Activated naive CD4-positive, alpha-beta T cell treated with anti-CD3 and anti-CD28 coated beads, Interleukin-2, amount 50 U/mL, for 24 hours (primary cell): Measurements from ENCODE around the gene TMEM50B.
A peak's percentile ranks its signal among the peaks of the same experiment; 100 is the strongest.
"Not testable (repeated sequence)": the region's sequence is repeated elsewhere in the genome, so short reads cannot be mapped to it uniquely, and the experiment has no call there.

Experiments
- H3K27ac Mint-ChIP-seq: one replicate; pipeline ENCODE4 v1.8.0; 2021; ENCODE audit warnings: mild to moderate bottlenecking, mixed read lengths
- H3K27me3 Mint-ChIP-seq: one replicate; pipeline ENCODE4 v1.8.0; 2021; ENCODE audit warnings: mixed read lengths
- H3K36me3 Mint-ChIP-seq: one replicate; pipeline ENCODE4 v1.8.0; 2021; ENCODE audit warnings: mixed read lengths
- H3K4me1 Mint-ChIP-seq: one replicate; pipeline ENCODE4 v1.8.0; 2021; ENCODE audit warnings: mixed read lengths
- H3K4me3 Mint-ChIP-seq: one replicate; pipeline ENCODE4 v1.8.0; 2021; ENCODE audit warnings: mild to moderate bottlenecking, mixed read lengths
- H3K9me3 Mint-ChIP-seq: one replicate; pipeline ENCODE4 v1.8.0; 2021; ENCODE audit warnings: mixed read lengths

Gene TMEM50B

DNA sequence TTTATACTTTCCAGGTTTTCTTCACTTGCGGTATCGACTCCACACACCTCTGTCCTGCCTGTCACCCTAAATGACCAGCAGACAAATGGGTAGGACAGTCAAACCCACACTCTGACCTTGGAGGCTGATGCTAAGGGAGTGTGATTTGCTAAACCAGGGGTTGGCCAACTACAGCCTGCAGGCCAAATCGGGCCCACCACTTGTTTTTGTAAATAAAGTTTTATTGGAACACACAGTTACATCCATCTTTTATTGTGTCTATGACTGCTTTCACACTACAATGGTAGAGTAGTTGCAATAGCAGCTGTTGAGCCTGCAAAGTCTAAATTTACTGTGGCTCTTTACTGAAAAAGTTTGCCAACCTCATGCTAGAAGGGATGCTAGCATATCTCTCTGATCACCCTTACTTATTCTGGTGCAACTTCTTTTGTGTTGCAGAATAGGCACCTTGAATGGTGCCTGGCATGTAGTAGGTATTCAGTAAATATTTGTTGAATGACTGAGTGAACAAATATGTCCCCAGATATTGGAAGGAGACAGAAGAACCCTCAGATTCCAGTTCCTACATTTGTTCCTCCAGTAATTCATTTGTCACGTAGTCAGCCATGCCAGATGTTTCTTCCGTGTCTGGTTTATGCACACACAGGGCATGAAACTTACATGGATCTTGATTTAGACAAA lies 57.9 kb downstream of the TMEM50B start:
- Mint-ChIP-seq H3K27ac (peak overlapping the region; percentile 37), H3K4me3 (no peak overlapping the region), H3K4me1 (peaks cover 11% of the 10 kb centered on the region), H3K9me3 (no peaks in the 10 kb centered on the region), H3K36me3 (peaks cover 14% of the 10 kb centered on the region), H3K27me3 (no peaks in the 10 kb centered on the region)

DNA sequence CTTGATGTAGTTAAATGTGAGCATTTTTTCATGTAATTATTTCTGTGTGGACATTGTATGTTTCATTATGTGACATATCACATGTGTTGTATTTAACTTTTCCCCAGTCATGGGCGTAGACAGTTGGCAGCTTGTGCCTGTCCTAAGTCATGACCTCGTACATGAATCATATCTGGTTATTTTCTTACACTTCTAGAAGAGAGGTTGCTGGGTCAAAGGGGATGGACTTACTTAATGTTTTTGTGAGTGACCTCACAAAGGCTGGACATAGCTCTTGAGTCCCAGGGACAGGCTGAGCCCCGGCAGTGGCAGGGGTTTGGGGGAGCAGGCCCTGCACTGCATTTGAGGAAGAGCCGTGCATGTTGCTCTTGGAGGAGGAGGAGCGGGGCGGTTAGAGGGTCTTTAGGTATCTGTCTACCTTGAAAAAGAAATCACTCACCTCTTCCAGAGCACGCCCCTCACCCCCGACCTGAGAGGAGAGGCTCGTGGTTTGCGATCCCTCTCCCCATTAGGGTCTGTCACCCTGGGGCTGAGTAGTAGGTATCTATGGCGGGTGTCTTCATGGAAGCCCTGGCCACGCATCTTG lies 60.1 kb downstream of the TMEM50B start:
- no peak overlapping the region for H3K4me3 Mint-ChIP-seq
- H3K27me3 Mint-ChIP-seq = no peaks in the 10 kb centered on the region
- peak overlapping the region; percentile 81 for H3K27ac Mint-ChIP-seq
- H3K36me3 Mint-ChIP-seq = peaks cover 19% of the 10 kb centered on the region
- peaks cover 20% of the 10 kb centered on the region for H3K4me1 Mint-ChIP-seq
- no peaks in the 10 kb centered on the region for H3K9me3 Mint-ChIP-seq

DNA sequence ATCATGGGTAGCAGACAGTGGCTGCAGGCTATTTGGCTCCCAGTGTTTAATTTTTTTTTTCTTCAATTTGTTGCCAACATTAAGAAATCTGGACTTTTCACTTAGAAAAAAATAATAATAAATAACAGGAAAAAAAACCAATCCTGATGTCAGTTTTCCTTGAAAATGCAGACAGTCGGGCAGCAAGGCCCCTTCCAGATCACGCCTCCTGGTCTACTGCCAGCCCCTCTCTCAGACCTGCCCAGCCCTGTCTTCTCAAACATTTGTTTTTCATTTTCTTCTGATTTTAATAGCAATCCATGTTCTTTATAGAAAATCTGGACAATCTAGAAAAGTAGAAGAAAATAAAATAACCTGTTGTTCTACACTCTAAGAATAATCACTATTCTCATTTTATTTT lies 61.1 kb downstream of the TMEM50B start:
- H3K27ac Mint-ChIP-seq = peak overlapping the region; percentile 68
- no peaks in the 10 kb centered on the region for H3K27me3 Mint-ChIP-seq
- peaks cover 26% of the 10 kb centered on the region for H3K4me1 Mint-ChIP-seq
- H3K9me3 Mint-ChIP-seq = no peaks in the 10 kb centered on the region
- no peak overlapping the region for H3K4me3 Mint-ChIP-seq
- peaks cover 18% of the 10 kb centered on the region for H3K36me3 Mint-ChIP-seq

DNA sequence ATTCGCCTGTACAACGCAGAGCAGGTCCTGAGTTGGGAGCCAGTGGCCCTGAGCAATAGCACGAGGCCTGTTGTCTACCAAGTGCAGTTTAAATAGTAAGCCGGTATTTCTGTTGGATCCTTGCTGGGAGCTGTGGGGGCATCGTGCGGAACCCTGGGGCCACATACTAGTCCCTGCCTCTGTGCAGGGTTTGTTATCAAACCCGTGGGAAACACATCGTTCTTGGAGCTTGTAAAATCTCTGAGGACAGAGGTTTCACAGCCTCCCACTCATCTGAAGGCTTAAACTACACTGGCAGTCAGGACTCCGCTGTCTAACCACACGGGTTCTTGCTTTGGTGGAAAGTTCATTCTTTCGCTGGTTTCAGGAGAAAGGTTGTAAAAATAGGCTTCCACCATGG lies 64.8 kb downstream of the TMEM50B start:
- Mint-ChIP-seq H3K27ac (no peak overlapping the region), H3K27me3 (no peaks in the 10 kb centered on the region), H3K9me3 (no peaks in the 10 kb centered on the region), H3K4me3 (no peak overlapping the region), H3K4me1 (peaks cover 58% of the 10 kb centered on the region), H3K36me3 (peaks cover 15% of the 10 kb centered on the region)

DNA sequence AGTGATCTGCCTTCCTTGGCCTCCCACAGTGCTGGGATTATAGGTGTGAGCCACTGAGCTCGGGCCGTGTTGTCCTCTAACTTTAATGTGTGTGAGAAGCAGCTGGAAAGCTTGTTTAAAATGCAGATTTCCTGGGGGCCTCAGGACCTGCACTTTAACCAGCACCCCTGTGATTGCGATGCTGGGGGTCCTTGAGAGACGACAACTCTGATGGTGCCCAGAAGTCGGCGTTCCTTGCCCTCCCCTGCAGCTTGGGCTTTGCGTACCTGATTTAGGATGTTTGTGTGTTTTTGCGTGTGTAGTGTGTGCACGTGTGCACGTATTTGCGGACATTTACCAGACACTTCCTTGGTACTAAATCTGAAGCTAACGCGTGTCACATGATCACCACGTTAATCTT lies 65.7 kb downstream of the TMEM50B start:
- Mint-ChIP-seq H3K27ac (no peak overlapping the region), H3K4me3 (no peak overlapping the region), H3K9me3 (no peaks in the 10 kb centered on the region), H3K36me3 (peaks cover 14% of the 10 kb centered on the region), H3K27me3 (no peaks in the 10 kb centered on the region), H3K4me1 (peaks cover 60% of the 10 kb centered on the region)

DNA sequence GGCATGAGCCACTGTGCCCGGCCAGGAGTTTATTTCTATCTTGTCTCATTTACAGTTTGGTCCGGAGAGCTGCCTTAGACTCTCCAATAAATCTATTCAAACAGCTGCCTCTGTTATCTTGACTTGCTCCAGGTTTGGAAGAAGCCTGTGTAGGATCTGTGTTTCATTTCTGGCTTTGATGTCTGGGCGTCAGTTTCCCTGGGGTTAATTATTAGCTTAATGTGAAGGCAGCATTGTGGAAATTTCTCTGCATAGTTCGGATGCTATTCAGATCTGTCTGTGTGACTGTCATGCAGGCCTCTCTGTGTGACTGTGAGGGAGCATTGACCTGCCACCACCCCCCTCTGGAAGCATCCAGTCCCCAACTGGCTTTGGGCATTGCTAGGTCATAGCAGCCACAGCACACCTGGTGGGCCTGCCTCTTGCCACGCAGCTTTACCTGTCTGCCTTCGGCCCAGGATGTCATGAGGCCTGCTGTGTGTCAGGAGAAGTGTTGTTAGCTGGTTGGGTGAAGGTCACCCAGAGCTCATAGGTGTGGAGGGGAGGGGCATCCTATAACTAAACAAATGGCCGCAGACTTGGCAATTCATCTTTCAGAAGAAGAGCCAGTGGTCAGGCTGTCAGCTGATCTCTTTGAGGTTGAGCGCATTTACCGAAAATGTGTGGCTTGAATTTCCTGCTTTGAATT lies 66.8 kb downstream of the TMEM50B start:
- Mint-ChIP-seq H3K4me1 (peaks cover 64% of the 10 kb centered on the region), H3K27ac (peak overlapping the region; percentile 63), H3K27me3 (no peaks in the 10 kb centered on the region), H3K9me3 (no peaks in the 10 kb centered on the region), H3K36me3 (peaks cover 15% of the 10 kb centered on the region), H3K4me3 (peak overlapping the region; percentile 3)

DNA sequence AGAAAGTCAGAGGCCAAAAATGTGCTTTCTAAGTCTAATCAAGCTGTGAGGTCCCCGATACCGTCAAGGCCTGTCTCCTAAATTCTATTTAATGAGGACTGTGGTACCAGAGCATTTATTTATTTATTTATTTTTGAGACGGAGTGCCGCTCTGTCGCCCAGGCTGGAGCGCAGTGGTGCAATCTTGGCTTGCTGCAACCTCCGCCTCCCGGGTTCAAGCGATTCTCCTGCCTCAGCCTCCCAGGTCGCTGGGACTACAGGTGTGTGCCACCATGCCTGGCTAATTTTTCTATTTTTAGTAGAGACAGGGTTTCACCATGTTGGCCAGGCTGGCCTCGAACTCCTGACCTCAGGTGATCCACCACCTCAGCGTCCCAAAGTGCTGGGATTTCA lies 67.3 kb downstream of the TMEM50B start:
- H3K36me3 Mint-ChIP-seq = peaks cover 15% of the 10 kb centered on the region
- not testable (repeated sequence) for H3K27ac Mint-ChIP-seq, H3K9me3 Mint-ChIP-seq, H3K27me3 Mint-ChIP-seq, H3K4me3 Mint-ChIP-seq
- H3K4me1 Mint-ChIP-seq = peaks cover 63% of the 10 kb centered on the region

DNA sequence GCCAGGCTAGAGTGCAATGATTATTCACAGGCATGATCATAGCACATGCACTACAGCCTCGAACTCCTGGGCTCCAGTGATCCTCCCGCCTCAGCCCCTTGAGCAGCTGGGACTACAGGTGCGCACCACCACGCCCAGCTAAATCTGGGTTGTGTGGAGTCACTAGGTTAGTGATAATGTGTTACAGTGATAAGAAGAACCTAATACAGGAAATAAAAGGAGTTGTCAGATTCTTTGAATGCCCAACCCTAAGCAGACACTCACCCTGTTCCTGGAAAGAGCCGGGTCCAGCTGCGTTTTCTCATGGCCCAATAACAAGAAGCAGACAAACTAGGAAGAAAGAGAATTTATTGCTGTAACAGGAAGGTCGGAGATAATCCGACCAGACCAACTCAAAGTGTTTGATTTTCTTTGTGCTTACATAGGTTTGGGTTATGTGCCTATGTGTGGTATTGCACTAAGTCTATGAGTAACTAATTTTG lies 67.8 kb downstream of the TMEM50B start:
- Mint-ChIP-seq H3K9me3 (no peaks in the 10 kb centered on the region), H3K27me3 (no peaks in the 10 kb centered on the region), H3K4me3 (no peak overlapping the region), H3K4me1 (peaks cover 66% of the 10 kb centered on the region), H3K27ac (no peak overlapping the region), H3K36me3 (peaks cover 15% of the 10 kb centered on the region)

DNA sequence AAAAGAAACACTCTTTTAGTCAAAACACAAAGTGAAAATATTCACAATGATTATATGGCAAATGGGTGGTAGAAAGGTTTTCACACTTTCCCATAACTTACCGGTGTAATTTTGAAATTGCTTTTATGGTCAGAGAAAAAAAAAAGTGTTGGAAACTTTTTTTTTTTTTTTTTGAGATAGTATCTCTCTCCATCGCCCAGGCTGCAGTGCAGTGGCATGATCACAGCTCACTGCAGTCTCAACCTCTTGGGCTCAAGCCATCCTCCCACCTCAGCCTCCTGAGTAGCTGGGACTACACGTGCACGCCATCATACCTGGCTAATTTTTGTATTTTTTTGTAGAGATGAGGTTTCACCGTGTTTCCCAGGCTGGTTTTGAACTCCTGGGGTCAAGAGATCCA lies 73.3 kb downstream of the TMEM50B start:
- Mint-ChIP-seq H3K9me3 (no peaks in the 10 kb centered on the region), H3K36me3 (peaks cover 9% of the 10 kb centered on the region), H3K4me1 (peaks cover 63% of the 10 kb centered on the region), H3K4me3 (peak overlapping the region; percentile 97), H3K27ac (peak overlapping the region; percentile 46), H3K27me3 (no peaks in the 10 kb centered on the region)

DNA sequence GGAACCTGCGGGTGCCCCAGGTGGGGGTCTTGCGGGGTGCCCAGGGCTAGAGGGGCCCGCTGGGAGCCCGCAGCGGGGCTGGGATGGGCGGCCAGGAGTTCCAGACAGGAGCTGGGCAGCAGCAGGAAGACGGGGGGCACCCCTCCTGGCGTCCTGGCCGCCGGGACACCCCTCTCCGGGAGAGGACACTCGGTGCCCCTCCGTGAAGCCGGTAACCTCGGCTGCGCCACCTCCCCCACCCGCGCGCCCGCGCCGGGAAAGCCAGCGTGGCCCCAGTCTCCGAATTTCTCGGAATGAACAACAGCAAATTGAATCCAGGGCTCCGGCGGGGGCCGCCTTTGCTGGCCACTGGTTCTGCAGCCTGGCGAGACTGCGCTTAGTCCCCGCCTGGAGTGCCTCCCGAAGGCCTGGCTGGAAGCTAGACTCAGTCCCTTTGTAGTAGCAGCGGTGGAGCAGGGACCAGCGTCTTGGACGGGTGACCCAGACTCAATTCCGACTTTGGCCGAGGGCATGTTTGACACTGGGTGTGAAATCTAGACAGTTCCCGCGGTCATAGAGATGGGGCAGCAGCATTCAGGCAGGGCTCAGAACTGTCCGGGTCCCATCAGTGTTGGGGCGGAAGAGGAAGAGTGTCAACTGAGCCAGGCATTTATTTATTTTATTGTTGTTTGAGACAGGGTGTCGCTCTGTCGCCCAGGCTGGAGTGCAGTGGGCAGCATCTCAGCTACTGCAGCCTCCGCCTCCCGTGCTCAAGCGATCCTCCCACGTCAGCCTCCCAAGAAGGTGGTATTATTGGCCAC lies 75.8 kb downstream of the TMEM50B start:
- Mint-ChIP-seq H3K9me3 (no peaks in the 10 kb centered on the region), H3K4me3 (peak overlapping the region; percentile 97), H3K27ac (peak overlapping the region; percentile 95), H3K4me1 (peaks cover 55% of the 10 kb centered on the region), H3K36me3 (peaks cover 4% of the 10 kb centered on the region), H3K27me3 (no peaks in the 10 kb centered on the region)

DNA sequence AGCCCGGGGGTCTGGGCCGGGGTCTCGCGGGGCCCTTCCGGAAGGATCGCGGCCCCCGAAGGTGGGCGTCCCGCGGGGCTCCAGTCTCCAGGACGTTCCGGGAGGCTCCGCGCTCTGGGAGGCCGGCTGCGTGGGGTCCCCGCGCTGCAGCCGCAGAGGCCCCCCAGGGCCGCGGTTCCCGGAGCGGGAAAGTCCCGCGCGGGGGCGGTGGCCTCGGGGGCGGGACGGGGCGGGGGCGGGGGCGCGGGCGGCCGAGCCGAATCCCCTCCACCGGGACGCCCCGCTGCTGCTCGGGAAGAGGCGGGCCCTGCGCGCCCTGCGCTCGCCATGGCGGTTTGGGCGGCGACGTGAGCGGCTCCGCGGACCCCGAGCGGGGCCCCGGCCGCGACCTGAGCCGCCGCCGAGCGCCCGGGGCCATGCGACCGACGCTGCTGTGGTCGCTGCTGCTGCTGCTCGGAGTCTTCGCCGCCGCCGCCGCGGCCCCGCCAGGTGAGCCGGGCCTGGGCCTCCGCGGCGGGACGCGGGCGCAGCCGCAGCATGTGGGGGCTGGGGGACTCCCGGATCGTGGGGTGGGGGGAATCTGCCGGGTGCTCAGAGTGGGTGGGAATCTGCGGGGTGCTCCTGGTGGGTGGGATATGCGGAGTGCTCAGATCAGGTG lies 76.5 kb downstream of the TMEM50B start, which contains the start of gene IFNGR2:
Gene IFNGR2, plus strand, starts transcription at position 286 of the 658 bp plus-strand sequence. Its CDS starts 131 bp downstream, at position 417.
- peak within 1 kb of the TSS; percentile 95 for H3K27ac Mint-ChIP-seq
- H3K9me3 Mint-ChIP-seq = no peaks in the 10 kb centered on the region
- peak within 1 kb of the TSS; percentile 97 for H3K4me3 Mint-ChIP-seq
- peaks cover 51% of the 10 kb centered on the region for H3K4me1 Mint-ChIP-seq
- H3K27me3 Mint-ChIP-seq = no peaks in the 10 kb centered on the region
- peaks cover 2% of the 10 kb centered on the region for H3K36me3 Mint-ChIP-seq

DNA sequence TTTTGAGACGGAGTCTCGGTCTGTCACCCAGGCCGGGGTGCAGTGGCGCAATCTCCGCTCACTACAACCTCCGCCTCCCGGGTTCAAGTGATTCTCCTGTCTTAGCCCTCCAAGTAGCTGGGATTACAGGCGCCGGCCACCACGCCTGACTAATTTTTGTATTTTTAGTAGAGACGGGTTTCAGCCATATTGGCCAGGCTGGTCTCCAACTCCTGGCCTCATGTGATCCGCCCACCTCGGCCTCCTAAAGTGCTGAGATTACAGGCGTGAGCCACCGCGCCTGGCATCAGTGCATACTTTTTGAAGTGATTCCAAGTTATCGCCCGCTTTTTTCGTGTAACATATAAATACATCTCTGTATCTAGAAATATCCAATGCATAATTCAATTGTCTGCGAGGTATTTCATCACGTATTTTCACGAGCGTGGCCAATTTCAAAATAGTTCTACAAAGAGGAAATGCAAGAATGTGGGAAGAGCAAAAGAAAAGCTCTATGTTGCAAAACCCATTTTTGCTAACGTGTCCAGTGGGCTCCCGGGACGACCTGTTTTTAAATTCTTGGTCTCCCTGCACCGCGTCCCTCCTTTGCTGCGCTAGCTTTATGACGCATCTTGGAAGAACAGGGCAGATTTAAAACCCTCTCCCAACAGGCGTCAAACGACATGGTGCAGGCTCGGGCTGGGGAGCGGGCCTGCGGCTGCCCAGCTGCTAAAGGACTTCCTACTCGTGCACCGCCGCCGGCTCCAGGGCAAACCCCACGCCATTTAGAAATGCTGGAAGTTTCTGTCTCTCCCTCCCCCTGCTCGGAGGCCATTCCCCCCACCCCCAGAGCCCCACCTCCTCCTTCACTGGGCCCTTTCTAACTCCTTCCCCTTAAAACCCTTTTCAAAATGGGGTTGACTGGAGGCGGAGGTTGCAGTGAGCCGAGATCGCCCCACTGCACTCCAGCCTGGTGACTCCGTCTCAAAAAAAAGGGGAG lies 77.5 kb downstream of the TMEM50B start:
- Mint-ChIP-seq H3K4me3 (peak overlapping the region; percentile 62), H3K4me1 (peaks cover 48% of the 10 kb centered on the region)

DNA sequence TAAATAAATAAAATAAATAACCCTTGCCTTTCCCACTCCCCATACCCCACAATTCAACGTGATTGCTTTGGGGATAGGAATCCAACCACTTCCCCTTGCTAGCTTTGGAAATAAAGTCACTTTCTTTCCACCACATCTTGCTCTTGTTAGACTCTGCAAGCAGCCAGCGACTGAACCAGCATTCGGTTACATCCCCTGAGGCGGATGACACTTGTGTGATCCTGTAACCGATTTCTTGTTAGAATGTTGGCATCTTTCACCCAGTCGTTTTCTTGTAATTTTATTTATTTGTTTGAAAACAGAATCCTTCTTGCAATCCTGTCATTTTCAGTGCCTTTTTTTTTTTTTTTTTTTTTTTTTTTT lies 78.2 kb downstream of the TMEM50B start:
- H3K36me3 Mint-ChIP-seq = peaks cover 2% of the 10 kb centered on the region
- no peaks in the 10 kb centered on the region for H3K9me3 Mint-ChIP-seq
- H3K4me1 Mint-ChIP-seq = peaks cover 41% of the 10 kb centered on the region
- H3K4me3 Mint-ChIP-seq = no peak overlapping the region
- H3K27me3 Mint-ChIP-seq = no peaks in the 10 kb centered on the region
- H3K27ac Mint-ChIP-seq = peak overlapping the region; percentile 35

More for the DNA sequence above, 77.5 kb downstream of the TMEM50B start:
- Mint-ChIP-seq H3K36me3 (peaks cover 2% of the 10 kb centered on the region), H3K27me3 (no peaks in the 10 kb centered on the region), H3K9me3 (no peaks in the 10 kb centered on the region), H3K27ac (peak overlapping the region; percentile 72)
